ENCODE results near the gene PKM. TPM values are rescaled to one million over a fixed set of nuclear protein-coding genes. Genes with fewer than 3 reads are reported as not detected.

Gene PKM
- total RNA-seq, 1 donor from 2014 or later = 879 TPM

GRCh38 chr15:72252663-72253299 lies 21.8 kb upstream of the PKM start:
- no peak for TF ChIP-seq CTCF (IDR thresholded peaks at IDR 0.05; ENCODE audit: insufficient read depth, low read length, poor library complexity, severe bottlenecking)
- Histone ChIP-seq H3K36me3 (ENCODE audit: control insufficient read depth, insufficient read depth, low read length) (peaks cover 2% of the 10 kb centered on the region), H3K4me3 (ENCODE audit: low read depth, low read length) (no peak overlapping the region), H3K27me3 (ENCODE audit: control insufficient read depth, insufficient read depth, low read length) (no peaks in the 10 kb centered on the region)
- no peak for DNase-seq (ENCODE audit: low read depth)

- Histone ChIP-seq H3K36me3 (ENCODE audit: control insufficient read depth, insufficient read depth, low read length) (peaks cover 1% of the 10 kb centered on the region), H3K4me3 (ENCODE audit: low read depth, low read length) (no peak overlapping the region), H3K27me3 (ENCODE audit: control insufficient read depth, insufficient read depth, low read length) (no peaks in the 10 kb centered on the region)
- no peak for DNase-seq (ENCODE audit: low read depth)
- TF ChIP-seq CTCF (IDR thresholded peaks at IDR 0.05; ENCODE audit: insufficient read depth, low read length, poor library complexity, severe bottlenecking) = no peak
These were observed 18.3 kb upstream of the PKM start for GRCh38 chr15:72249142-72249810.

GRCh38 chr15:72248514-72248913 lies 17.5 kb upstream of the PKM start:
- no peak for DNase-seq (ENCODE audit: low read depth)
- Histone ChIP-seq H3K27me3 (ENCODE audit: control insufficient read depth, insufficient read depth, low read length) (no peaks in the 10 kb centered on the region), H3K4me3 (ENCODE audit: low read depth, low read length) (no peak overlapping the region), H3K36me3 (ENCODE audit: control insufficient read depth, insufficient read depth, low read length) (peaks cover 1% of the 10 kb centered on the region)
- no peak for TF ChIP-seq CTCF (IDR thresholded peaks at IDR 0.05; ENCODE audit: insufficient read depth, low read length, poor library complexity, severe bottlenecking)

- no peaks in the 10 kb centered on the region for H3K27me3 ChIP-seq (ENCODE audit: control insufficient read depth, insufficient read depth, low read length)
- DNase-seq (ENCODE audit: low read depth) = no peak
- H3K4me3 ChIP-seq (ENCODE audit: low read depth, low read length) = no peak overlapping the region
- TF ChIP-seq CTCF (IDR thresholded peaks at IDR 0.05; ENCODE audit: insufficient read depth, low read length, poor library complexity, severe bottlenecking) = no peak
- no peaks in the 10 kb centered on the region for H3K36me3 ChIP-seq (ENCODE audit: control insufficient read depth, insufficient read depth, low read length)
These were observed 11.9 kb upstream of the PKM start for GRCh38 chr15:72242775-72243370.

GRCh38 chr15:72239652-72240051 lies 8.7 kb upstream of the PKM start:
- H3K4me3 ChIP-seq (ENCODE audit: low read depth, low read length) = no peak overlapping the region
- no peaks in the 10 kb centered on the region for H3K27me3 ChIP-seq (ENCODE audit: control insufficient read depth, insufficient read depth, low read length)
- no peak for TF ChIP-seq CTCF (IDR thresholded peaks at IDR 0.05; ENCODE audit: insufficient read depth, low read length, poor library complexity, severe bottlenecking)
- H3K36me3 ChIP-seq (ENCODE audit: control insufficient read depth, insufficient read depth, low read length) = no peaks in the 10 kb centered on the region
- no peak for DNase-seq (ENCODE audit: low read depth)
